Pancreas (tissue), 10 donors: ENCODE data around the gene SWT1. TPM values are rescaled to one million over a fixed set of nuclear protein-coding genes. Genes with fewer than 3 reads are reported as not detected.

Experiments used
- ATAC-seq, 4 donors: fragments of 200-7000 bp; cut with Tn5 transposase; one replicate each; pipeline versions ENCODE4 v1.8.0 to v1.9.1; 2020; ENCODE audit warnings: mild to moderate bottlenecking in 4 of 4, moderate library complexity in 4 of 4
- DNase-seq, 6 donors: peaks; one replicate each; pipeline ENCODE4 v3.0.0-alpha.2; 2020
- FAIRE-seq: peaks from 2 replicates; lab custom pipeline; 2012; peaks lifted over from hg19 to GRCh38; lab: Jason Lieb, UNC
- H3K27ac ChIP-seq, 4 donors: fragments of 200-600 bp; sonication (generic); 1 replicate in 3 of 4; 2 replicates in 1 of 4; pipeline versions ENCODE4 v1.5.0 to v1.8.0; 2020
- H3K27me3 ChIP-seq, 4 donors: fragments of 200-600 bp; one replicate each; pipeline ENCODE4 v1.8.0; 2021
- H3K36me3 ChIP-seq, 3 donors: fragments of 200-600 bp; sonication (generic) in 1 of 3; one replicate each; pipeline versions ENCODE4 v1.5.0 to v1.8.0; 2020 to 2021
- H3K4me1 ChIP-seq, 3 donors: fragments of 200-600 bp; one replicate each; pipeline ENCODE4 v1.8.0; 2021
- H3K4me3 ChIP-seq, 4 donors: fragments of 200-600 bp; sonication (generic) in 2 of 4; one replicate each; pipeline versions ENCODE4 v1.5.0 to v1.8.0; 2020 to 2021
- H3K9me3 ChIP-seq, 4 donors: fragments of 200-600 bp; one replicate each; pipeline ENCODE4 v1.8.0; 2021
- WGBS, 2 donors: extraction: QIAGEN DNeasy Blood & Tissue Kit; methylation state at CpG; one replicate each; pipeline ENCODE4 v1.1.7; 2013; 5-methylcytosine and 5-hydroxymethylcytosine counted together
- intact Hi-C, 3 donors: fragments of 100-400 bp; cut with DNase I; formaldehyde crosslinking; loops; one replicate each; pipeline versions ENCODE4 v1.11.1 to v1.14.2; 2022
- polyA plus RNA-seq, 2 donors: library from polyadenylated mRNA; stranded (reverse); fragments of 200-250 nt; gene quantifications; one replicate each; pipeline ENCODE4 v1.2.3, GENCODE V29; 2013
- total RNA-seq, 6 donors: library from RNA; stranded (reverse); fragmentation: NEBNext Ultra II Directional in 4 of 6; extraction: Animal tissue kit (Norgen Biotek cat#: 25700) in 4 of 6; gene quantifications; one replicate each; pipeline versions ENCODE4 v1.2.1 to v1.2.4, GENCODE V29; 2021 to 2023
- TF ChIP-seq, protein P1 (sequence below), 4 donors: fragments of 200-600 bp; sonication (generic) in 3 of 4; IDR thresholded peaks; one replicate each; pipeline versions ENCODE4 v1.5.0 to v1.8.0; 2021; ENCODE audit warnings: antibody characterized with exemption in 4 of 4
- donor health status: healthy with polysubstance abuse.
- donor health status: DM: no; HTN: no; CAD: no; lungs with moderate emphysema.
- donor health status: DM: no; HTN: no; CAD: no.
- donor health status: control.
- donor health status: control.
- donor health status: Bipolar disorder and iron deficiency.
- donor health status: DM: yes; HTN: yes; CAD: no.
- donor health status: DM: no; HTN: no; CAD: no.
- donor health status: DM: no; HTN: no; CAD: no.
- donor health status: DM: yes; HTN: yes; CAD: no.

SWT1 gene
- total and polyA plus RNA-seq, 8 donors: 2.5 to 9.3 (median 8.4) TPM

DNA sequence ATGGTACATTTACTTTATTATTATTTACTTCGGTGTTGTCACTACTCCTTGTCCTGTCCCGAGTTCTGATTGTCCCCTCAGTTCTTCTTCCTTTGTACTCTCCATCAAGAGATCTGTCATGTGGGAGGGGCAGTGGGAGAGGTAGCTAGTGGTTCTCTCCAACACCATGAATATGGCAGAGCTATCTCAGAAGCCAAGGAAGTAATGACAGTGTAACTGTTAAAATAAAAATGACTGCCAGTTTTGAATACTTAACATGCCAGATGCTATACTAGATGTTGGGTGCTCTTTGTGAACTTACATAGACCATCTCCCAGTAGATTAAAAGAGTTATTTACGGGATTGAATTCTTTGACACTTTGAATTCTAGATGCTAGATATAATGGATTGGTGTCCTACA is 131.5 kb downstream of the SWT1 start:
- Histone ChIP-seq H3K9me3 (no peaks in the 10 kb centered on the region), H3K4me3 (no peak overlapping the region), H3K4me1 (no peaks in the 10 kb centered on the region), H3K36me3 (no peaks in the 10 kb centered on the region), H3K27me3 (no peaks in the 10 kb centered on the region), H3K27ac (no peak overlapping the region)
- FAIRE-seq (no peak), DNase-seq (no peak), ATAC-seq (no peak)
- WGBS, 2 donors: 92 to 98% methylated on average over 3 of the region's 3 CpGs
- intact Hi-C loops: no loop called here
- TF ChIP-seq, protein P1, sequence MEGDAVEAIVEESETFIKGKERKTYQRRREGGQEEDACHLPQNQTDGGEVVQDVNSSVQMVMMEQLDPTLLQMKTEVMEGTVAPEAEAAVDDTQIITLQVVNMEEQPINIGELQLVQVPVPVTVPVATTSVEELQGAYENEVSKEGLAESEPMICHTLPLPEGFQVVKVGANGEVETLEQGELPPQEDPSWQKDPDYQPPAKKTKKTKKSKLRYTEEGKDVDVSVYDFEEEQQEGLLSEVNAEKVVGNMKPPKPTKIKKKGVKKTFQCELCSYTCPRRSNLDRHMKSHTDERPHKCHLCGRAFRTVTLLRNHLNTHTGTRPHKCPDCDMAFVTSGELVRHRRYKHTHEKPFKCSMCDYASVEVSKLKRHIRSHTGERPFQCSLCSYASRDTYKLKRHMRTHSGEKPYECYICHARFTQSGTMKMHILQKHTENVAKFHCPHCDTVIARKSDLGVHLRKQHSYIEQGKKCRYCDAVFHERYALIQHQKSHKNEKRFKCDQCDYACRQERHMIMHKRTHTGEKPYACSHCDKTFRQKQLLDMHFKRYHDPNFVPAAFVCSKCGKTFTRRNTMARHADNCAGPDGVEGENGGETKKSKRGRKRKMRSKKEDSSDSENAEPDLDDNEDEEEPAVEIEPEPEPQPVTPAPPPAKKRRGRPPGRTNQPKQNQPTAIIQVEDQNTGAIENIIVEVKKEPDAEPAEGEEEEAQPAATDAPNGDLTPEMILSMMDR (IDR thresholded peaks at IDR 0.05): no peak

DNA sequence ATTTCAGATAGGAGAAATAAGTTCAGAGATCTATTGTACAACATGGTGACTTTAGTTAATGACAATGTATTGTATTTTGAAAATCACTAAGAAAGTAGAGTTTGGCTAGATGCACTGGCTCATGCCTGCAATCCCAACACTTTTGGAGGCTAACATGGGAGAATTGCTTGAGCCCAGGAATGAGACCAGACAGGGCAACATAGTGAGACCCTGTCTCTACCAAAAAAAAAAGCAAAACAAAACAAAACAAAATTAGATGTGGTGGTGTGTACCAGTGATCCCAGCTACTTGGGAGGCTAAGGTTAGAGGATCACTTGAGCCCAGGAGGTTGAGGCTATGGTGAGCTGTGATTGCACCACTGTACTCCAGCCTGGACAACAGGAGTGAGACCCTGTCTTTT is 132.9 kb downstream of the SWT1 start:
- Histone ChIP-seq H3K4me3 (no peak overlapping the region), H3K36me3 (peaks cover 0 to 6% (median 0%) of the 10 kb centered on the region in 3 donors), H3K27ac (no peak overlapping the region), H3K27me3 (no peaks in the 10 kb centered on the region), H3K9me3 (no peaks in the 10 kb centered on the region), H3K4me1 (no peaks in the 10 kb centered on the region)
- ATAC-seq (no peak), DNase-seq (no peak), FAIRE-seq (no peak)
- intact Hi-C loops: no loop called here
- TF ChIP-seq, protein P1 (IDR thresholded peaks at IDR 0.05): no peak

DNA sequence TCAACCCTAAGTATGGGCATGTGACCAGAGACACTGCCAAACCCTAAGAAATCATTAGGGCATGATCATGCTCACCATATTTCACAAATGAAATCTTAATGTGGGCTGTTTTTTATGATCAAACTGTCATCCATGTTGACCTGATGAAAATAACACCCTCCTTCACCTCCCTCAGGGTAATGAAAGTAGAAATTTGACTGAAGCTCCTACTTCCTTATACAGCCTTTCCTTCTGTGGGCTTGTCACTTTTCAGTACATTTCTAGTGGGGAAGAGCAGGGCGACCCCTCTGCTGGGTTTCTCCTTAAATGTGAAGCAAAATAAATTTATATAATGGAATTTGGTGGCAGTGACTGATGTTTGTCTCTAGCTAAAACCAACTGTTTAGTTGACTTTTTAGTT is 134.2 kb downstream of the SWT1 start:
- no peaks in the 10 kb centered on the region for H3K4me1 ChIP-seq
- no peak for ATAC-seq
- FAIRE-seq: no peak
- H3K27ac ChIP-seq: no peak overlapping the region
- no peak overlapping the region for H3K4me3 ChIP-seq
- intact Hi-C loops: no loop called here
- no peaks in the 10 kb centered on the region for H3K27me3 ChIP-seq
- H3K9me3 ChIP-seq: no peaks in the 10 kb centered on the region
- 89 to 95% methylated on average over 1 of the region's 1 CpG for WGBS, 2 donors
- DNase-seq: no peak
- TF ChIP-seq, protein P1 (IDR thresholded peaks at IDR 0.05): no peak
- peaks cover 0 to 8% (median 0%) of the 10 kb centered on the region in 3 donors for H3K36me3 ChIP-seq

DNA sequence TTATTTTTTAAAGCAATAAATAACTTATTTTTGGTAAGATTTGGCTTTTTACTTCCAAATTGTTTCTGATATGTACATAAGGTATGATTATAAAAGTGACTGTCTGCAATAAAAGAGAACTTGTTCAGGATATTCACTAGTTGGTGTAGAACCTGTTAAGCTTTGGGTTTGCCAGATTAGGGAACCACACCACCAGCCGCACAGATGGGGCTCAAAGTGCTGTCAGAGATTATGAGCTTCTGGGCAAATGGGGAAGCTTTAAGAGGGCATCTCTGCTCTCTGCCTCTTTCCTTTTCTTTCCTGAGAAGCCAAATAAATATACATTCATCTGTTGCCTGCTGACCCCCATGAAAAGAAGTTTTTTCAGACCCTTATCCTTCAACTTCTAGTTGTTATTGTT is 134.7 kb downstream of the SWT1 start:
- FAIRE-seq (no peak), DNase-seq (no peak), ATAC-seq (peak in 2 of 4 donors; percentile 16 to 23)
- WGBS, 2 donors: 92 to 93% methylated on average over 1 of the region's 1 CpG
- TF ChIP-seq, protein P1 (IDR thresholded peaks at IDR 0.05): no peak
- no peak overlapping the region for H3K4me3 ChIP-seq
- H3K27ac ChIP-seq: no peak overlapping the region
- peaks cover 0 to 13% (median 2%) of the 10 kb centered on the region in 3 donors for H3K36me3 ChIP-seq
- no peaks in the 10 kb centered on the region for H3K9me3 ChIP-seq
- H3K27me3 ChIP-seq: no peaks in the 10 kb centered on the region
- no peaks in the 10 kb centered on the region for H3K4me1 ChIP-seq
- intact Hi-C loops: no loop called here

DNA sequence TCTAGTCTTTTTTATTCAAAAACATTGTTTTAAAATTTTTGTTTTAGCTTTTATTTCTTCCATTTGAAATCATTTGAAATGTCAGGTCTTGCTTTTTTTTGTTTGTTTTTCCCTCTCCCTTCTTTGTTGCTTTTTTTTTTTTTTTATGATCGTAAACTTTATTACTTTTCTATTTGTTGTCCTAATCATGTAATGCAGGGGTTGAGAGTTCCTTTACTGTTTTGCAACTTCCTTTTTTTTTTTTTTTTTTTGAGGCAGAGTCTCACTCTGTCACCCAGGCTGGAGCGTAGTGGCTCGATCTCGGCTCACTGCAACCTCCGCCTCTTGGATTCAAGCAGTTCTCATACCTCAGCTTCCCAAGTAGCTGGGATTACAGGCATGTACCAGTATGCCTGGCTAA is 135.3 kb downstream of the SWT1 start:
- H3K36me3 ChIP-seq: peaks cover 0 to 19% (median 4%) of the 10 kb centered on the region in 3 donors
- H3K9me3 ChIP-seq: no peaks in the 10 kb centered on the region
- no peaks in the 10 kb centered on the region for H3K27me3 ChIP-seq
- TF ChIP-seq, protein P1 (IDR thresholded peaks at IDR 0.05): no peak
- no peak overlapping the region for H3K27ac ChIP-seq
- intact Hi-C loops: no loop called here
- no peaks in the 10 kb centered on the region for H3K4me1 ChIP-seq
- ATAC-seq (peak in 2 of 4 donors; percentile 25 to 56), DNase-seq (no peak), FAIRE-seq (peak; percentile 65)
- WGBS, 2 donors: 90 to 93% methylated on average over 5 of the region's 5 CpGs
- H3K4me3 ChIP-seq: no peak overlapping the region
